HG03442 (cell line): ENCODE data around the gene OMD.
"Not testable (repeated sequence)": the region's sequence is repeated elsewhere in the genome, so short reads cannot be mapped to it uniquely, and the experiment has no call there.

Experiments used
- ATAC-seq: cut with Tn5 transposase; IDR thresholded peaks from one replicate; pipeline ENCODE4 v1.9.1; 2021; ENCODE audit warnings: mild to moderate bottlenecking, moderate library complexity; ENCODE audit not compliant: unreplicated experiment

OMD gene

GRCh38 chr9:92414566-92414965 lies 9.7 kb downstream of the OMD start:
- no peak for ATAC-seq

GRCh38 chr9:92411157-92411556 lies 13.1 kb downstream of the OMD start:
- not testable (repeated sequence) for ATAC-seq

GRCh38 chr9:92408747-92409478 lies 15.4 kb downstream of the OMD start:
- ATAC-seq: no peak

- ATAC-seq: no peak
Measured at GRCh38 chr9:92407818-92408217, 16.5 kb downstream of the OMD start.

- ATAC-seq: peak; percentile 57
Measured at GRCh38 chr9:92406477-92406876, 17.8 kb downstream of the OMD start.

GRCh38 chr9:92405818-92406217 lies 18.5 kb downstream of the OMD start:
- no peak for ATAC-seq

GRCh38 chr9:92404042-92404836 lies 20.0 kb downstream of the OMD start, which contains the start of gene OGN:
OGN (minus strand) TSS chr9:92404578; CDS start chr9:92403407, 1,171 bp downstream.
- ATAC-seq: no peak

GRCh38 chr9:92402826-92403745 lies 21.2 kb downstream of the OMD start:
- no peak for ATAC-seq

- no peak for ATAC-seq
Measured at GRCh38 chr9:92402360-92402759, 21.9 kb downstream of the OMD start.

GRCh38 chr9:92397853-92398252 lies 26.4 kb downstream of the OMD start:
- no peak for ATAC-seq

- no peak for ATAC-seq
Measured at GRCh38 chr9:92395617-92396016, 28.7 kb downstream of the OMD start.

GRCh38 chr9:92393686-92394085 lies 30.6 kb downstream of the OMD start:
- ATAC-seq: no peak

- no peak for ATAC-seq
Measured at GRCh38 chr9:92392690-92393089, 31.6 kb downstream of the OMD start.

GRCh38 chr9:92385953-92386352 lies 38.3 kb downstream of the OMD start:
- no peak for ATAC-seq

GRCh38 chr9:92385477-92385876 lies 38.8 kb downstream of the OMD start:
- ATAC-seq: no peak

- no peak for ATAC-seq
Measured at GRCh38 chr9:92385001-92385400, 39.3 kb downstream of the OMD start.

- no peak for ATAC-seq
Measured at GRCh38 chr9:92384375-92384774, 39.9 kb downstream of the OMD start.

GRCh38 chr9:92381775-92382174 lies 42.5 kb downstream of the OMD start:
- no peak for ATAC-seq

- no peak for ATAC-seq
Measured at GRCh38 chr9:92380603-92381002, 43.7 kb downstream of the OMD start.

GRCh38 chr9:92378865-92379560 lies 45.3 kb downstream of the OMD start:
- ATAC-seq: no peak

GRCh38 chr9:92377876-92378275 lies 46.4 kb downstream of the OMD start:
- no peak for ATAC-seq
